Mesendoderm (in vitro differentiated cells): ENCODE measurements around the gene ST6GALNAC2.
A peak's percentile ranks its signal among the peaks of the same experiment; 100 is the strongest.
"Not testable (repeated sequence)": the region's sequence is repeated elsewhere in the genome, so short reads cannot be mapped to it uniquely, and the experiment has no call there.

ENCODE experiments used
- DNase-seq: peaks from one replicate; pipeline ENCODE4 v3.0.0; 2013
- H2AK5ac ChIP-seq: 2 replicates; pipeline ENCODE4 v1.6.1; 2013; ENCODE audit warnings: low read length, inconsistent platforms
- H2BK120ac ChIP-seq: 2 replicates; pipeline ENCODE4 v1.6.1; 2013; ENCODE audit warnings: low read depth, mild to moderate bottlenecking, low read length, moderate library complexity, mixed read lengths
- H2BK15ac ChIP-seq: replicated peaks from 2 replicates; pipeline ENCODE4 v1.6.1; 2013; ENCODE audit warnings: low read depth, mild to moderate bottlenecking, moderate library complexity
- H2BK5ac ChIP-seq: 2 replicates; pipeline ENCODE4 v1.6.1; 2013; ENCODE audit warnings: low read length, inconsistent platforms
- H3K18ac ChIP-seq: 2 replicates; pipeline ENCODE4 v1.6.1; 2013; ENCODE audit warnings: mild to moderate bottlenecking, low read length, mixed read lengths
- H3K23ac ChIP-seq: one replicate; pipeline ENCODE4 v1.6.1; 2013; ENCODE audit warnings: low read length
- H3K27ac ChIP-seq: 2 replicates; pipeline ENCODE4 v1.5.1; 2013; ENCODE audit warnings: low read depth, mild to moderate bottlenecking, inconsistent platforms, low read length, moderate library complexity
- H3K27me3 ChIP-seq: 2 replicates; pipeline ENCODE4 v1.6.1; 2013; ENCODE audit warnings: low read length, control low read depth, mild to moderate bottlenecking, inconsistent platforms; ENCODE audit not compliant: insufficient read depth, poor library complexity
- H3K36me3 ChIP-seq: 2 replicates; pipeline ENCODE4 v1.6.1; 2013; ENCODE audit warnings: low read length, inconsistent platforms; ENCODE audit not compliant: control insufficient read depth, insufficient read depth
- H3K4ac ChIP-seq: one replicate; pipeline ENCODE4 v1.6.1; 2013; ENCODE audit warnings: low read depth, mild to moderate bottlenecking, low read length, moderate library complexity
- H3K4me1 ChIP-seq: 2 replicates; pipeline ENCODE4 v1.6.1; 2013; ENCODE audit warnings: low read depth, low read length, inconsistent platforms; ENCODE audit not compliant: control insufficient read depth
- H3K4me2 ChIP-seq: 2 replicates; pipeline ENCODE4 v1.6.1; 2013; ENCODE audit warnings: low read length
- H3K4me3 ChIP-seq: 2 replicates; pipeline ENCODE4 v1.5.1; 2013; ENCODE audit warnings: mild to moderate bottlenecking, low read length
- H3K56ac ChIP-seq: one replicate; pipeline ENCODE4 v1.6.1; 2013; ENCODE audit warnings: low read length
- H3K79me1 ChIP-seq: 2 replicates; pipeline ENCODE4 v1.6.1; 2013; ENCODE audit warnings: low read length, inconsistent platforms
- H3K79me2 ChIP-seq: 2 replicates; pipeline ENCODE4 v1.6.1; 2013; ENCODE audit warnings: mild to moderate bottlenecking, low read length; ENCODE audit not compliant: control insufficient read depth, insufficient read depth
- H3K9ac ChIP-seq: 2 replicates; pipeline ENCODE4 v1.6.1; 2013; ENCODE audit warnings: low read length, inconsistent platforms
- H4K5ac ChIP-seq: one replicate; pipeline ENCODE4 v1.6.1; 2013; ENCODE audit warnings: low read length
- H4K8ac ChIP-seq: one replicate; pipeline ENCODE4 v1.6.1; 2013; ENCODE audit warnings: low read depth, mild to moderate bottlenecking, control low read depth, low read length, moderate library complexity
- WGBS: extraction: QIAGEN DNeasy Blood & Tissue Kit; methylation state at CpG from one replicate; pipeline ENCODE4 v1.1.7; 2013; ENCODE audit warnings: low lambda C conversion rate, missing lambda C conversion rate; ENCODE audit not compliant: insufficient coverage; ENCODE audit errors: extremely low coverage; 5-methylcytosine and 5-hydroxymethylcytosine counted together

ST6GALNAC2 gene

GRCh38 chr17:76614912-76615617 is 29.4 kb upstream of the ST6GALNAC2 start:
- DNase-seq = no peak
- WGBS = no CpG with 5 or more reads among the region's 28 CpGs
- no peaks in the 10 kb centered on the region for H3K36me3 ChIP-seq

DNA sequence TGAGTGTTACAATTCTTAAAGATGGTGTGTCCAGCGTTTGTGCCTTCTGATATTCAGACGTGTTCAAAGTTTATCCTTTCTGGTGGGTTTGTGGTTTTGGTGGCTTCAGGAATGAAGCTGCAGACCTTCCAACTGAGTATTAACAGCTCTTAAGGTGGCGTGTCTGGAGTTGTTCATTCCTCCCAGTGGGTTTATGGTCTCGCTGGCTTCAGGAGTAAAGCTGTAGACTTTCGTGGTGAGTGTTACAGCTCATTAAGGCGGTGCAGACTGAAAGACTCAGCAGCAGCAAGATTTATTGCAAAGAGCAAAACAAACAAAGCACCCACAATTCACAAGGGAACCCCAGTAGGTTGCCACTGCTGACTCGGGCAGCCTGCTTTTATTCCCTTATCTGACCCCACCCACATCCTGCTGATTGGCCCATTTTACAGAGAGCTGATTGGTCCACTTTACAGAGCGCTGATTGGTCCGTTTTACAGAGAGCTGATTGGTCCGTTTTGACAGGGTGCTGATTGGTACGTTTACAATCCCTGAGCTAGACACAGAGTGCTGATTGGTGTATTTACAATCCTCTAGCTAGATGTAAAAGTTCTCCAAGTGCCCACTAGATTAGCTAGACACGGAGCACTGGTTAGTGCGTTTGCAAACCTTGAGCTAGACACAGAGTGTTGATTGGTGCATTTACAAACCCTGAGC is 28.6 kb upstream of the ST6GALNAC2 start:
- not testable (repeated sequence) for H3K18ac ChIP-seq, H3K9ac ChIP-seq, DNase-seq, H3K27ac ChIP-seq, H3K27me3 ChIP-seq, H2BK120ac ChIP-seq, H3K4me3 ChIP-seq, H2AK5ac ChIP-seq, H3K79me1 ChIP-seq, H3K56ac ChIP-seq, H3K4ac ChIP-seq, H4K5ac ChIP-seq, H2BK15ac ChIP-seq, H3K36me3 ChIP-seq, H4K8ac ChIP-seq, H3K4me1 ChIP-seq, H2BK5ac ChIP-seq, H3K79me2 ChIP-seq, H3K23ac ChIP-seq, H3K4me2 ChIP-seq
- no CpG with 5 or more reads among the region's 13 CpGs for WGBS

More at GRCh38 chr17:76614912-76615617, 29.4 kb upstream of the ST6GALNAC2 start:
- no peak overlapping the region for H4K8ac ChIP-seq
- no peak overlapping the region for H2BK120ac ChIP-seq
- no peak overlapping the region for H2BK15ac ChIP-seq
- H3K27ac ChIP-seq = no peak overlapping the region
- no peak overlapping the region for H3K56ac ChIP-seq
- no peak overlapping the region for H2AK5ac ChIP-seq
- H3K18ac ChIP-seq = no peak overlapping the region
- no peak overlapping the region for H3K9ac ChIP-seq
- no peak overlapping the region for H3K4me3 ChIP-seq
- H3K79me1 ChIP-seq = no peaks in the 10 kb centered on the region
- H3K4ac ChIP-seq = no peak overlapping the region
- H4K5ac ChIP-seq = no peak overlapping the region
- no peak overlapping the region for H3K23ac ChIP-seq
- no peak overlapping the region for H3K4me2 ChIP-seq
- H2BK5ac ChIP-seq = no peak overlapping the region
- H3K27me3 ChIP-seq = no peaks in the 10 kb centered on the region
- H3K4me1 ChIP-seq = no peaks in the 10 kb centered on the region
- no peaks in the 10 kb centered on the region for H3K79me2 ChIP-seq

- Histone ChIP-seq H3K36me3 (no peaks in the 10 kb centered on the region), H3K79me2 (no peaks in the 10 kb centered on the region), H2BK5ac (no peak overlapping the region), H3K18ac (no peak overlapping the region), H3K27me3 (no peaks in the 10 kb centered on the region), H2BK120ac (no peak overlapping the region), H3K79me1 (no peaks in the 10 kb centered on the region), H3K56ac (no peak overlapping the region), H4K8ac (no peak overlapping the region), H3K4ac (no peak overlapping the region), H2BK15ac (no peak overlapping the region), H3K4me2 (no peak overlapping the region), H3K23ac (no peak overlapping the region), H3K27ac (no peak overlapping the region), H4K5ac (no peak overlapping the region), H3K4me3 (no peak overlapping the region), H3K4me1 (no peaks in the 10 kb centered on the region), H2AK5ac (no peak overlapping the region), H3K9ac (no peak overlapping the region)
- no CpG with 5 or more reads among the region's 17 CpGs for WGBS
- DNase-seq = peak; percentile 96
Observed at GRCh38 chr17:76612977-76613851, 27.6 kb upstream of the ST6GALNAC2 start.

DNA sequence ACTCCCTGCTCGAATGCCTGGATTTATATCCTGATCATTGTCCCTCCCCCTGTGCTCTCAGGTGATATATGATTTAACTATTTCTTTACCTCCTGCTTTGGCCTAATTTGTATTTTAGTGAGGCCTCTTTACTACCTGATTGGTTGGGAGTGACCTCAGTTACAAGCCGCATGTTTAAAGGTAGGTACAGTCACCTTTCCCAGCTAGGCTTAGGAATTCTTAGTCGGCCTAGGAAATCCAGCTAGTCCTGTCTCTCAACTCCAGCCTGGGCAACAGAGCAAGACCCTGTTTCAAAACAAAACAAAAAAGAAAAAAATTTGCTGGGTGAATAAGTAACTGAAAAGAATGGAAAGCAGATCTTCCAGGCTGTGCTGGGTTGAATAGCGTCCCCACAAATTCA is 26.8 kb upstream of the ST6GALNAC2 start:
- DNase-seq = no peak
- Histone ChIP-seq H3K23ac (no peak overlapping the region), H4K5ac (no peak overlapping the region), H2BK5ac (no peak overlapping the region), H3K9ac (no peak overlapping the region), H3K18ac (no peak overlapping the region), H3K36me3 (no peaks in the 10 kb centered on the region), H3K27ac (no peak overlapping the region), H3K56ac (no peak overlapping the region), H3K4me2 (no peak overlapping the region), H4K8ac (no peak overlapping the region), H3K79me2 (no peaks in the 10 kb centered on the region), H3K4me1 (no peaks in the 10 kb centered on the region), H3K79me1 (no peaks in the 10 kb centered on the region), H2BK120ac (no peak overlapping the region), H3K4me3 (no peak overlapping the region), H2BK15ac (no peak overlapping the region), H2AK5ac (no peak overlapping the region), H3K27me3 (no peaks in the 10 kb centered on the region), H3K4ac (no peak overlapping the region)
- WGBS = no CpG with 5 or more reads among the region's 4 CpGs

DNA sequence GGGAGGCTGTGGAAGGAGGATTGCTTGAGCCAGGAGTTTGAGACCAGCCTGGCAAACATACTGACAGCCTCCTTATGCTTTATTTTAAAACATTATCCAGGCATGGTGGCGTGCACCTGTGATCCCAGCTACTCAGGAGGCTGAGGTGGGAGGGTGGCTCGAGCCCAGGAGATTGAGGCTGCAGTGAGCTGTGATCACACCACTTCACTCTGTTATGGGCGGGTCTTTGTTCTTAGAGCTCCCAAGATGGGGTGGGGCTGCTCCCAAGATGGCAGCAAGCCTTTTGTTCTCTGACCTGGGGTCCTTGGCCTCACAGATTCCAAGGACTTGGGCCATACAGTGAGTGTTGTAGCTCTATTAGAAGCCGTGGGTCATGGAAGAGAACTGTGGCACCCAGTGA is 26.1 kb upstream of the ST6GALNAC2 start:
- Histone ChIP-seq H3K4me2 (no peak overlapping the region), H3K56ac (peak overlapping the region; percentile 30), H3K4ac (no peak overlapping the region), H4K5ac (no peak overlapping the region), H3K27me3 (no peaks in the 10 kb centered on the region), H3K79me2 (no peaks in the 10 kb centered on the region), H2BK120ac (no peak overlapping the region), H3K79me1 (no peaks in the 10 kb centered on the region), H2AK5ac (no peak overlapping the region), H2BK5ac (no peak overlapping the region), H3K9ac (no peak overlapping the region), H3K4me3 (no peak overlapping the region), H3K27ac (peak overlapping the region; percentile 90), H2BK15ac (no peak overlapping the region), H4K8ac (no peak overlapping the region), H3K4me1 (no peaks in the 10 kb centered on the region), H3K23ac (peak overlapping the region; percentile 45), H3K18ac (no peak overlapping the region), H3K36me3 (no peaks in the 10 kb centered on the region)
- no CpG with 5 or more reads among the region's 4 CpGs for WGBS
- no peak for DNase-seq
